Measurements from ENCODE around the gene EIF2D. TPM values are rescaled to one million over a fixed set of nuclear protein-coding genes. Genes with fewer than 3 reads are reported as not detected.
"Not testable (repeated sequence)": the region's sequence is repeated elsewhere in the genome, so short reads cannot be mapped to it uniquely, and the experiment has no call there.

Gene EIF2D
- total and polyA plus RNA-seq, 7 experiments from 2014 or later = 33.5 to 73.0 (median 53.4) TPM

DNA sequence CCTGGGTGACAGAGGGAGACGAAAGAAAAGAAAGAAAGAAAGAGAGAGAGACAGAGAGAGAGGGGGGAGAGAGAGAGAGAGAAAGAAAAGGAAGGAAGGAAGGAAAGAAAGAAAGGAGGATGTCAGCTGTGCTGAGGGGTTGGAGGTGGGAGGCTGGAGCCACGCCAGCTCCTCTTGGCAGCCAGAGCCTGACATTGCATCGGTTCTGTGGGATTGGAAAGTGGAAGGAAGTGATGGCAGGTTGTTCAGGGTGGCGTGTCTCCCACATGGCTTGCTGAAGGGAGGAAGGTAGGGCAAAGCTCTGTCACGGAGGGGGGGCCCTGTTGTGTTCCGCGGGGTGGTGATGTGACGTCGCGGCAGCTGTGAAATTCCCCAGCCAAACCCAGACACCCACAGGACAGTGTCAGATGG, 30.7 kb downstream of the EIF2D start:
- Mint-ChIP-seq H3K36me3 (peaks cover 14 to 51% (median 23%) of the 10 kb centered on the region in 5 donors), H3K27me3 (no peaks in the 10 kb centered on the region), H3K4me3 (peak overlapping the region; percentile 65 to 83 (median 76)), H3K9me3 (no peaks in the 10 kb centered on the region), H3K27ac (peak overlapping the region; percentile 86 to 100 (median 93)), H3K4me1 (peaks cover 59 to 92% (median 84%) of the 10 kb centered on the region in 7 donors)
- H3K9me3 ChIP-seq (ENCODE audit: control insufficient read depth in 2 of 3, low read length in 3 of 3) = no peaks in the 10 kb centered on the region
- peak overlapping the region; percentile 11 for H3K4me3 ChIP-seq (ENCODE audit: low read length)
- H3K4me1 ChIP-seq (ENCODE audit: control insufficient read depth in 2 of 2, insufficient read depth in 2 of 2, low read length in 2 of 2) = peaks cover 71 to 80% of the 10 kb centered on the region in 2 donors
- ATAC-seq (peak; percentile 74), DNase-seq (peak in 7 of 9 donors; percentile 40 to 86 (median 54))
- peaks cover 28 to 43% (median 41%) of the 10 kb centered on the region in 3 experiments for H3K36me3 ChIP-seq (ENCODE audit: control insufficient read depth in 2 of 3, insufficient read depth in 3 of 3, low read length in 3 of 3)
- no peaks in the 10 kb centered on the region for H3K27me3 ChIP-seq (ENCODE audit: control insufficient read depth in 2 of 2, insufficient read depth in 2 of 2, low read length in 2 of 2)
- ChIA-PET CTCF (interaction anchor here (0.9 to 15.4 kb wide), 6 partner anchors 10 to 119 kb away, joined by 4 to 424 read pairs (median 8); partner anchors contain the start of gene IKBKE), POLR2A (interaction anchor here (1.8 to 30.7 kb wide), 3 partner anchors 9 to 36 kb away, joined by 6 to 722 read pairs (median 37); no protein-coding TSS in a partner anchor)
- intact Hi-C loops (cut with micrococcal nuclease) = loop anchor here in 1 of 2 donors (5.0 kb wide), 1 partner anchor 109 kb away; the partner anchor contains the start of gene IKBKE
- H3K27ac ChIP-seq (ENCODE audit: low read depth, low read length) = peak overlapping the region; percentile 90

- H3K27me3 Mint-ChIP-seq; H3K9me3 Mint-ChIP-seq; H3K9me3 ChIP-seq (ENCODE audit: control insufficient read depth in 2 of 3, low read length in 3 of 3); H3K4me3 ChIP-seq (ENCODE audit: low read length); H3K27me3 ChIP-seq (ENCODE audit: control insufficient read depth in 2 of 2, insufficient read depth in 2 of 2, low read length in 2 of 2); DNase-seq; ATAC-seq: not testable (repeated sequence)
- Mint-ChIP-seq H3K27ac (peak overlapping the region; percentile 86 to 100 (median 93)), H3K36me3 (peaks cover 14 to 55% (median 22%) of the 10 kb centered on the region in 5 donors), H3K4me1 (peaks cover 64 to 92% (median 87%) of the 10 kb centered on the region in 7 donors), H3K4me3 (peak overlapping the region; percentile 65 to 88 (median 77))
- Histone ChIP-seq H3K27ac (ENCODE audit: low read depth, low read length) (peak overlapping the region; percentile 90), H3K36me3 (ENCODE audit: control insufficient read depth in 2 of 3, insufficient read depth in 3 of 3, low read length in 3 of 3) (peaks cover 28 to 39% (median 36%) of the 10 kb centered on the region in 3 experiments), H3K4me1 (ENCODE audit: control insufficient read depth in 2 of 2, insufficient read depth in 2 of 2, low read length in 2 of 2) (peaks cover 76 to 84% of the 10 kb centered on the region in 2 donors)
- intact Hi-C loops (cut with micrococcal nuclease) = loop anchor here in 1 of 2 donors (5.0 kb wide), 1 partner anchor 109 kb away; the partner anchor contains the start of gene IKBKE
- CTCF ChIA-PET = interaction anchor here (0.6 to 15.4 kb wide), 8 partner anchors 11 to 250 kb away, joined by 3 to 424 read pairs (median 6); partner anchors contain the start of gene IKBKE
- POLR2A ChIA-PET = interaction anchor here (1.8 to 30.7 kb wide), 3 partner anchors 8 to 36 kb away, joined by 6 to 722 read pairs (median 37); no protein-coding TSS in a partner anchor
Observed at GRCh38 chr1:206581114-206581497, 31.2 kb downstream of the EIF2D start.

GRCh38 chr1:206580438-206581113, 31.7 kb downstream of the EIF2D start:
- DNase-seq (peak in 1 of 9 donors; percentile 14), ATAC-seq (no peak)
- CTCF ChIA-PET = interaction anchor here (0.6 to 15.4 kb wide), 8 partner anchors 10 to 251 kb away, joined by 3 to 424 read pairs (median 6); partner anchors contain the start of gene IKBKE
- H3K4me1 ChIP-seq (ENCODE audit: control insufficient read depth in 2 of 2, insufficient read depth in 2 of 2, low read length in 2 of 2) = peaks cover 81 to 90% of the 10 kb centered on the region in 2 donors
- Mint-ChIP-seq H3K36me3 (peaks cover 14 to 52% (median 22%) of the 10 kb centered on the region in 5 donors), H3K27me3 (no peaks in the 10 kb centered on the region), H3K9me3 (no peaks in the 10 kb centered on the region), H3K4me3 (peak overlapping the region; percentile 65 to 88 (median 77)), H3K27ac (peak overlapping the region; percentile 86 to 100 (median 93)), H3K4me1 (peaks cover 68 to 94% (median 91%) of the 10 kb centered on the region in 7 donors)
- peak overlapping the region; percentile 90 for H3K27ac ChIP-seq (ENCODE audit: low read depth, low read length)
- intact Hi-C loops (cut with micrococcal nuclease) = loop anchor here (1.0 to 5.0 kb wide), 4 partner anchors 10 to 108 kb away; partner anchors contain the start of gene IKBKE (in 1 of the 2)
- no peaks in the 10 kb centered on the region for H3K9me3 ChIP-seq (ENCODE audit: control insufficient read depth in 2 of 3, low read length in 3 of 3)
- H3K4me3 ChIP-seq (ENCODE audit: low read length) = peak overlapping the region; percentile 19
- POLR2A ChIA-PET = interaction anchor here (0.5 to 30.7 kb wide), 5 partner anchors 8 to 35 kb away, joined by 3 to 722 read pairs (median 6); no protein-coding TSS in a partner anchor
- H3K27me3 ChIP-seq (ENCODE audit: control insufficient read depth in 2 of 2, insufficient read depth in 2 of 2, low read length in 2 of 2) = no peaks in the 10 kb centered on the region
- peaks cover 23 to 34% (median 33%) of the 10 kb centered on the region in 3 experiments for H3K36me3 ChIP-seq (ENCODE audit: control insufficient read depth in 2 of 3, insufficient read depth in 3 of 3, low read length in 3 of 3)

DNA sequence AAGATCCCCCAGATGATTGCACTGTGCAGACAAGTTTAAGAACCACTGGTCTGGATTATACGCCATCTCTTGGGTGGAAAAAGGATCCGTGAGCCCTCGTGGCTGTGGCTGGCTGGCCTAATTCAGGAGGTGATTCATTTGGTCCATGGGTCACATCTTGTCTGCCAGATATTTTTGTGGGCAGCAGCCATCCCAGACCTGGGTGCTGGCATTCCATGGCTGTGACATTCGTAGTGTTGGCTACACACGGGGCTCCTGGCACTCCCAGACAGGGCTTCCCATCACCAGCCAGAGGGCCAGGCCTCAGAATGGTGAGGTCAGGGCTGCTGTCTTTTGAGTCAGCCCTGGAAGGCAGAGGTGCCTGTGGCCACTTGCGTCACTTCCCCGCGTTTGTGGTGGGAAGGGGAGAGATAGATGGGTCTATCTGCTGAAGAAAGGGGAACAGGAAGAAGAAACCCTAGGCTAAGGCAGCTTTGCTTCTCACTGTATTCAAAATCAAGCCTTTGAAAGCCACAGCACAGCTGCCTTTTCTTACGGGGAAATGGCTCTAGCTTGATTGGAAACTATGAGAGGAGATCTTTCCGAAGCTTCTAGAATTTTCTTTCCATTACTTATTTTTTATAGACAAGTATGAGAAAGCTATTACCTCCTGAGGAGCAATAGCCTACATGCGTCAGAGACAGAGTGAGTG, 32.4 kb downstream of the EIF2D start:
- ChIA-PET POLR2A (interaction anchor here (0.5 to 30.7 kb wide), 4 partner anchors 9 to 34 kb away, joined by 3 to 722 read pairs (median 20); no protein-coding TSS in a partner anchor), CTCF (interaction anchor here (2.0 to 15.4 kb wide), 4 partner anchors 12 to 110 kb away, joined by 7 to 424 read pairs (median 21); partner anchors contain the start of gene IKBKE)
- Mint-ChIP-seq H3K27ac (peak overlapping the region; percentile 86 to 100 (median 93)), H3K9me3 (no peaks in the 10 kb centered on the region), H3K27me3 (no peaks in the 10 kb centered on the region), H3K4me1 (peaks cover 66 to 97% (median 94%) of the 10 kb centered on the region in 7 donors), H3K36me3 (peaks cover 10 to 52% (median 22%) of the 10 kb centered on the region in 5 donors), H3K4me3 (peak overlapping the region; percentile 65 to 88 (median 77))
- Histone ChIP-seq H3K4me3 (ENCODE audit: low read length) (peak overlapping the region; percentile 19), H3K27ac (ENCODE audit: low read depth, low read length) (peak overlapping the region; percentile 90), H3K36me3 (ENCODE audit: control insufficient read depth in 2 of 3, insufficient read depth in 3 of 3, low read length in 3 of 3) (peaks cover 16 to 27% (median 27%) of the 10 kb centered on the region in 3 experiments), H3K27me3 (ENCODE audit: control insufficient read depth in 2 of 2, insufficient read depth in 2 of 2, low read length in 2 of 2) (no peaks in the 10 kb centered on the region), H3K9me3 (ENCODE audit: control insufficient read depth in 2 of 3, low read length in 3 of 3) (no peaks in the 10 kb centered on the region), H3K4me1 (ENCODE audit: control insufficient read depth in 2 of 2, insufficient read depth in 2 of 2, low read length in 2 of 2) (peaks cover 86 to 94% of the 10 kb centered on the region in 2 donors)
- DNase-seq = peak; percentile 56 to 93 (median 68)
- intact Hi-C loops (cut with micrococcal nuclease) = loop anchor here (1.0 to 5.0 kb wide), 4 partner anchors 10 to 108 kb away; partner anchors contain the start of gene IKBKE (in 1 of the 2)
- ATAC-seq = peak; percentile 75

DNA sequence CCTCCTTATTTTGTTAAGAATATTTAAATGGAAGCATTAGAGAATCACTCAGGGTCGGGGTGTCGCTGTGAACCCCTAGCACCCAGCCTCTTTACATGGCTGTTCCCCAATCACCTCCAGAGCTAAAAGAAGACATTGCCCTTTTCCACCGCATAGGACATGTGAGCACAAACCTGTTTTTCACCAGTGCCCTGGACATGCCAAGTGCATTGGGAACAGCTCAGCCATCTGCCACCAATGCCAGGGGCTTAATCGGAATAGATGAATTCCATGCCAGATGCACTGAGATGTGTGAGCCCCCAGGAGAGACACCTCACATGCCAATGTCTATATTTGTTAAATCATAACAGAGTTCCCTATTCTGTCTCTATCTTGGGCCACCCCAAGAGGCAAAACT, 33.3 kb downstream of the EIF2D start:
- peak overlapping the region; percentile 58 to 88 (median 76) for H3K4me3 Mint-ChIP-seq

More for the DNA sequence above, 33.3 kb downstream of the EIF2D start:
- ChIA-PET CTCF (interaction anchor here (1.3 to 15.4 kb wide), 3 partner anchors 19 to 116 kb away, joined by 5 to 424 read pairs (median 30); no protein-coding TSS in a partner anchor), POLR2A (interaction anchor here (1.9 to 30.7 kb wide), 3 partner anchors 20 to 107 kb away, joined by 4 to 722 read pairs (median 37); no protein-coding TSS in a partner anchor)
- Mint-ChIP-seq H3K27me3 (no peaks in the 10 kb centered on the region), H3K9me3 (no peaks in the 10 kb centered on the region), H3K4me1 (peaks cover 72 to 100% (median 96%) of the 10 kb centered on the region in 7 donors), H3K27ac (peak overlapping the region; percentile 86 to 100 (median 93)), H3K36me3 (peaks cover 9 to 55% (median 21%) of the 10 kb centered on the region in 5 donors)
- Histone ChIP-seq H3K27ac (ENCODE audit: low read depth, low read length) (peak overlapping the region; percentile 90), H3K4me1 (ENCODE audit: control insufficient read depth in 2 of 2, insufficient read depth in 2 of 2, low read length in 2 of 2) (peaks cover 95 to 98% of the 10 kb centered on the region in 2 donors), H3K4me3 (ENCODE audit: low read length) (peak overlapping the region; percentile 19), H3K36me3 (ENCODE audit: control insufficient read depth in 2 of 3, insufficient read depth in 3 of 3, low read length in 3 of 3) (peaks cover 7 to 22% (median 18%) of the 10 kb centered on the region in 3 experiments), H3K27me3 (ENCODE audit: control insufficient read depth in 2 of 2, insufficient read depth in 2 of 2, low read length in 2 of 2) (no peaks in the 10 kb centered on the region), H3K9me3 (ENCODE audit: control insufficient read depth in 2 of 3, low read length in 3 of 3) (no peaks in the 10 kb centered on the region)
- no peak for DNase-seq
- ATAC-seq = no peak
- intact Hi-C loops (cut with micrococcal nuclease) = no loop called here
